HepG2 (cell line): ENCODE measurements around the gene CCDC57. TPM values are rescaled to one million over a fixed set of nuclear protein-coding genes. Genes with fewer than 3 reads are reported as not detected.

Experiments used
- ATAC-seq: fragments of 200-7000 bp; cut with Tn5 transposase; 3 replicates; pipeline ENCODE4 v1.9.1; 2020; ENCODE audit warnings: mild to moderate bottlenecking, moderate library complexity
- BruUV-seq: library from RNA; stranded (reverse); fragments of 400-500 nt; replicated peaks from 2 replicates; lab custom pipeline; 2021; lab: Mats Ljungman, UMichigan
- CTCF ChIA-PET: fragments of 300-600 bp; formaldehyde crosslinking; extraction: SDS; loops from one replicate; lab custom pipeline; 2021; ENCODE audit warnings: low total read pairs, inconsistent platforms, low intra/inter-chr PET ratio; lab: Yijun Ruan, JAX
- POLR2A ChIA-PET: fragments of 350-600 bp; sonication (Branson Sonifier 250); formaldehyde crosslinking; loops from one replicate; lab custom pipeline; 2020; ENCODE audit warnings: antibody characterized with exemption, inconsistent platforms; lab: Yijun Ruan, JAX
- DNase-seq: peaks from one replicate; pipeline ENCODE4 v3.0.0-alpha.2; 2015; ENCODE audit warnings: low spot score
- FAIRE-seq: peaks from 3 replicates; lab custom pipeline; 2011; peaks lifted over from hg19 to GRCh38; lab: Jason Lieb, UNC
- H2AFZ ChIP-seq: one replicate; pipeline ENCODE4 v1.6.1; 2011; ENCODE audit warnings: low read length, inconsistent platforms
- H3K27ac ChIP-seq: fragments of 300-600 bp; 3 replicates; pipeline ENCODE4 v1.8.0; 2011; ENCODE audit warnings: mixed run types, mild to moderate bottlenecking, mixed read lengths, low read length, inconsistent platforms; ENCODE audit not compliant: insufficient read depth; ENCODE audit errors: extremely low read length
- H3K27me3 ChIP-seq, 2 experiments: fragments of 200-600 bp in 1 of 2; 2 replicates in 1 of 2; 3 replicates in 1 of 2; pipeline versions ENCODE4 v1.6.0 to v1.8.0; 2011; ENCODE audit warnings: low read length in 2 of 2, mild to moderate bottlenecking in 2 of 2, moderate library complexity in 2 of 2, inconsistent platforms in 1 of 2; ENCODE audit not compliant: insufficient read depth in 2 of 2, control insufficient read depth in 1 of 2
- H3K36me3 ChIP-seq, 2 experiments: fragments of 200-600 bp in 1 of 2; replicated peaks in 1 of 2; 2 replicates in 1 of 2; 3 replicates in 1 of 2; pipeline versions ENCODE4 v1.5.1 to v1.8.0; 2011; ENCODE audit warnings: low read length in 2 of 2, inconsistent platforms in 1 of 2; ENCODE audit not compliant: insufficient read depth in 2 of 2, control insufficient read depth in 1 of 2
- H3K4me1 ChIP-seq: 2 replicates; pipeline ENCODE4 v1.5.1; 2012; ENCODE audit warnings: low read length, inconsistent platforms; ENCODE audit not compliant: insufficient read depth
- H3K4me2 ChIP-seq: 2 replicates; pipeline ENCODE4 v1.6.0; 2011; ENCODE audit warnings: low read depth, low read length, inconsistent platforms
- H3K4me3 ChIP-seq, 3 experiments: fragments of 200-600 bp in 1 of 3; sonication (generic), shearing (Covaris generic) in 1 of 3; replicated peaks in 1 of 3; 2 replicates each; pipeline ENCODE4 v1.5.1; 2011 to 2016; ENCODE audit warnings: low read length in 3 of 3, inconsistent platforms in 2 of 3, low read depth in 2 of 3, mild to moderate bottlenecking in 2 of 3, control low read depth in 1 of 3, mixed read lengths in 1 of 3; ENCODE audit not compliant: insufficient read depth in 1 of 3
- H3K79me2 ChIP-seq: one replicate; pipeline ENCODE4 v1.6.1; 2011; ENCODE audit warnings: low read length, inconsistent platforms; ENCODE audit not compliant: insufficient read depth
- H3K9ac ChIP-seq: 2 replicates; pipeline ENCODE4 v1.6.0; 2011; ENCODE audit warnings: mild to moderate bottlenecking, low read depth, low read length, inconsistent platforms; ENCODE audit not compliant: insufficient read depth
- H3K9me3 ChIP-seq: 2 replicates; pipeline ENCODE4 v1.5.1; 2012; ENCODE audit warnings: mild to moderate bottlenecking, low read length
- H4K20me1 ChIP-seq: 2 replicates; pipeline ENCODE4 v1.6.0; 2011; ENCODE audit warnings: inconsistent platforms, mild to moderate bottlenecking, low read length, moderate library complexity; ENCODE audit not compliant: insufficient read depth
- AGO2 ChIP-seq: fragments of 200-400 bp; formaldehyde crosslinking; optimal IDR thresholded peaks from 2 replicates; pipeline ENCODE3; 2017; ENCODE audit warnings: mild to moderate bottlenecking, low read depth, low read length, moderate library complexity
- KDM2A ChIP-seq: sonication (generic); formaldehyde crosslinking; IDR thresholded peaks from 2 replicates; pipeline ENCODE4 v1.4.0; 2020; ENCODE audit warnings: low read depth, missing genetic modification reagents, borderline replicate concordance
- PAXIP1 ChIP-seq: sonication (generic); formaldehyde crosslinking; conservative IDR thresholded peaks from 2 replicates; pipeline ENCODE4 v1.4.0; 2020; ENCODE audit warnings: mild to moderate bottlenecking, missing genetic modification reagents, moderate library complexity
- RARG ChIP-seq: sonication (generic); formaldehyde crosslinking; IDR thresholded peaks from 2 replicates; pipeline ENCODE4 v1.4.0; 2020; ENCODE audit warnings: low read depth, mild to moderate bottlenecking, missing genetic modification reagents
- SIN3B ChIP-seq: fragments of 150-350 bp; IDR thresholded peaks from 2 replicates; pipeline ENCODE4 v1.6.1; 2014; ENCODE audit warnings: low read length
- SMAD1 ChIP-seq: sonication (generic); formaldehyde crosslinking; IDR thresholded peaks from 2 replicates; pipeline ENCODE4 v1.4.0; 2020; ENCODE audit warnings: missing genetic modification reagents, low read depth, mild to moderate bottlenecking, borderline replicate concordance
- SSRP1 ChIP-seq: IDR thresholded peaks from 2 replicates; pipeline ENCODE4 v1.6.1; 2016; ENCODE audit warnings: control low read depth
- ZBTB33 ChIP-seq: sonication (generic); formaldehyde crosslinking; IDR thresholded peaks from 2 replicates; pipeline ENCODE4 v1.4.0; 2020; ENCODE audit warnings: missing genetic modification reagents
- ZBTB49 ChIP-seq: sonication (generic); formaldehyde crosslinking; IDR thresholded peaks from 2 replicates; pipeline ENCODE4 v1.4.0; 2020; ENCODE audit warnings: missing genetic modification reagents, borderline replicate concordance
- ZFP90 ChIP-seq: sonication (generic); formaldehyde crosslinking; IDR thresholded peaks from 2 replicates; pipeline ENCODE4 v1.8.0; 2022; ENCODE audit warnings: missing genetic modification reagents, mild to moderate bottlenecking, inconsistent platforms, borderline replicate concordance
- ZNF30 ChIP-seq: sonication (generic); formaldehyde crosslinking; IDR thresholded peaks from 2 replicates; pipeline ENCODE4 v1.5.0; 2020; ENCODE audit warnings: mild to moderate bottlenecking, missing genetic modification reagents
- ZNF768 ChIP-seq: sonication (generic); formaldehyde crosslinking; IDR thresholded peaks from 2 replicates; pipeline ENCODE4 v1.4.0; 2020; ENCODE audit warnings: missing genetic modification reagents
- ZNF784 ChIP-seq: sonication (generic); formaldehyde crosslinking; IDR thresholded peaks from 2 replicates; pipeline ENCODE4 v1.5.1; 2020; ENCODE audit warnings: missing genetic modification reagents, mild to moderate bottlenecking, borderline replicate concordance
- ZNF83 ChIP-seq: sonication (generic); formaldehyde crosslinking; IDR thresholded peaks from 2 replicates; pipeline ENCODE4 v1.4.0; 2020; ENCODE audit warnings: missing genetic modification reagents, mild to moderate bottlenecking, borderline replicate concordance
- WGBS: methylation state at CpG from one replicate; pipeline ENCODE4 v1.1.6; 2017; ENCODE audit warnings: low lambda C conversion rate; 5-methylcytosine and 5-hydroxymethylcytosine counted together
- in situ Hi-C: cut with HindIII; loops from 2 replicates; pipeline ENCODE4 v1.10.0; 2017; ENCODE audit warnings: low pct_unique_long_range_greater_than_20kb; ENCODE audit not compliant: extremely low pct_ligation_motif_present
- intact Hi-C: fragments of 100-400 bp; cut with micrococcal nuclease; formaldehyde crosslinking; loops from one replicate; pipeline ENCODE4 v1.10.0; 2022; ENCODE audit not compliant: unreplicated experiment
- polyA plus RNA-seq, 8 experiments: library from polyadenylated mRNA; depleted of rRNA in 3 of 8; stranded (reverse) in 7 of 8; unstranded in 1 of 8; fragments of >200 nt; fragmentation: Illumina TruSeq in 4 of 8; extraction: Trizol in 4 of 8; gene quantifications; 2 replicates each; pipeline versions ENCODE4 v1.2.1 to v1.2.3, GENCODE V29; 2011 to 2016; ENCODE audit warnings: low read depth in 4 of 8, missing spikeins in 1 of 8, mixed read lengths in 1 of 8; ENCODE audit not compliant: insufficient read depth in 1 of 8
- total RNA-seq, 5 experiments: library from RNA; depleted of rRNA; stranded (reverse); fragments of >200 nt; fragmentation: Illumina TruSeq; extraction: Trizol; gene quantifications; 2 replicates each; pipeline ENCODE4 v1.2.3, GENCODE V29; 2016; ENCODE audit warnings: low read depth in 1 of 5

Gene CCDC57
- total and polyA plus RNA-seq, 2 of the 13 experiments (the other 11 are each of a cell fraction or from before 2014, with no cell fraction given), result 59.3 to 59.9 TPM

GRCh38 chr17:82053556-82054263, 158.9 kb downstream of the CCDC57 start:
- H3K4me3 ChIP-seq, result peak overlapping the region in 1 of 3 experiments; percentile 99; a peak in 2 of 6 replicates
- in situ Hi-C loops, result no loop called here
- H3K27ac ChIP-seq, result no peak overlapping the region
- peaks cover 66% of the 10 kb centered on the region for H3K4me1 ChIP-seq
- H3K9me3 ChIP-seq, result no peaks in the 10 kb centered on the region
- no peak for FAIRE-seq
- TF ChIP-seq ZNF768 (0 out of 2 replicates have a peak, but pooled peaks have one; percentile 12), SIN3B (no peak), KDM2A (CRISPR knock-in tag) (0 out of 2 replicates have a peak, but pooled peaks have one; percentile 41), ZNF30 (no peak), ZNF83 (CRISPR knock-in tag) (no peak), ZFP90 (no peak), ZNF784 (CRISPR knock-in tag) (no peak), ZBTB33 (CRISPR knock-in tag) (peak; percentile 44; the same call in 1 of the 2 replicates), ZBTB49 (CRISPR knock-in tag) (no peak), RARG (CRISPR knock-in tag) (no peak), SMAD1 (CRISPR knock-in tag) (no peak), AGO2 (peak; percentile 42), PAXIP1 (CRISPR knock-in tag) (no peak), SSRP1 (CRISPR knock-in tag) (0 out of 2 replicates have a peak, but pooled peaks have one; percentile 20)
- TF ChIP-seq, all 625 proteins: peak for 5
- H3K79me2 ChIP-seq, result peaks cover 37% of the 10 kb centered on the region
- intact Hi-C loops, result loop anchor here (5.0 kb wide), 1 partner anchor 44 kb away; the partner anchor contains the start of gene FASN
- ATAC-seq, result no peak
- POLR2A ChIA-PET, result interaction anchor here (0.9 to 1.6 kb wide), 3 partner anchors 10 to 16 kb away, joined by 3 read pairs; partner anchors contain the start of gene DCXR
- H4K20me1 ChIP-seq, result no peaks in the 10 kb centered on the region; the same call in 1 of the 2 replicates
- over 99% methylated on average over 25 of the region's 28 CpGs for WGBS
- BruUV-seq, result no TSS peak
- peak overlapping the region; percentile 92 for H3K4me2 ChIP-seq
- CTCF ChIA-PET, result no interaction called here
- peaks cover 26 to 44% of the 10 kb centered on the region in 2 experiments for H3K36me3 ChIP-seq
- H3K27me3 ChIP-seq, result no peaks in the 10 kb centered on the region; a peak in 2 of 5 replicates
- no peak overlapping the region for H2AFZ ChIP-seq
- DNase-seq, result no peak
- H3K9ac ChIP-seq, result peak overlapping the region; percentile 94; the same call in 1 of the 2 replicates
